ENCODE measurements around the gene GOLGA3.
"Not testable (repeated sequence)": the region's sequence is repeated elsewhere in the genome, so short reads cannot be mapped to it uniquely, and the experiment has no call there.

GOLGA3 gene

GRCh38 chr12:132825089-132825488 lies 3.6 kb downstream of the GOLGA3 start:
- peaks cover 9% of the 10 kb centered on the region for H3K9me3 Mint-ChIP-seq
- H3K27ac Mint-ChIP-seq, result no peak overlapping the region
- TF ChIP-seq CTCF (IDR thresholded peaks at IDR 0.05), result no peak
- peaks cover 47% of the 10 kb centered on the region for H3K36me3 Mint-ChIP-seq (ENCODE audit: low read depth)
- H3K4me1 Mint-ChIP-seq, result peaks cover 30% of the 10 kb centered on the region
- no peak for DNase-seq
- H3K27me3 Mint-ChIP-seq (ENCODE audit: low read depth, poor library complexity), result no peaks in the 10 kb centered on the region
- no peak overlapping the region for H3K4me3 Mint-ChIP-seq

- Mint-ChIP-seq H3K27ac (no peak overlapping the region), H3K9me3 (no peaks in the 10 kb centered on the region), H3K27me3 (ENCODE audit: low read depth, poor library complexity) (no peaks in the 10 kb centered on the region), H3K4me1 (peaks cover 32% of the 10 kb centered on the region), H3K4me3 (no peak overlapping the region), H3K36me3 (ENCODE audit: low read depth) (peaks cover 49% of the 10 kb centered on the region)
- no peak for TF ChIP-seq CTCF (IDR thresholded peaks at IDR 0.05)
- no peak for DNase-seq
These were observed 4.6 kb downstream of the GOLGA3 start for GRCh38 chr12:132824053-132824452.

GRCh38 chr12:132818562-132818961 lies 10.1 kb downstream of the GOLGA3 start:
- Mint-ChIP-seq H3K36me3 (ENCODE audit: low read depth) (peaks cover 62% of the 10 kb centered on the region), H3K27me3 (ENCODE audit: low read depth, poor library complexity) (no peaks in the 10 kb centered on the region), H3K27ac (no peak overlapping the region), H3K4me1 (peaks cover 8% of the 10 kb centered on the region), H3K4me3 (no peak overlapping the region), H3K9me3 (no peaks in the 10 kb centered on the region)
- TF ChIP-seq CTCF (IDR thresholded peaks at IDR 0.05), result no peak
- no peak for DNase-seq

- Mint-ChIP-seq H3K4me1 (no peaks in the 10 kb centered on the region), H3K4me3 (no peak overlapping the region), H3K27me3 (ENCODE audit: low read depth, poor library complexity) (peaks cover 5% of the 10 kb centered on the region), H3K9me3 (peaks cover 14% of the 10 kb centered on the region), H3K27ac (no peak overlapping the region), H3K36me3 (ENCODE audit: low read depth) (peaks cover 78% of the 10 kb centered on the region)
- DNase-seq, result no peak
- TF ChIP-seq CTCF (IDR thresholded peaks at IDR 0.05), result no peak
These were observed 14.4 kb downstream of the GOLGA3 start for GRCh38 chr12:132814232-132814631.

GRCh38 chr12:132813443-132813842 lies 15.2 kb downstream of the GOLGA3 start:
- H3K9me3 Mint-ChIP-seq, result peaks cover 17% of the 10 kb centered on the region
- DNase-seq, result no peak
- TF ChIP-seq CTCF (IDR thresholded peaks at IDR 0.05), result no peak
- peaks cover 5% of the 10 kb centered on the region for H3K27me3 Mint-ChIP-seq (ENCODE audit: low read depth, poor library complexity)
- H3K4me3 Mint-ChIP-seq, result no peak overlapping the region
- peaks cover 82% of the 10 kb centered on the region for H3K36me3 Mint-ChIP-seq (ENCODE audit: low read depth)
- H3K4me1 Mint-ChIP-seq, result no peaks in the 10 kb centered on the region
- no peak overlapping the region for H3K27ac Mint-ChIP-seq

GRCh38 chr12:132812631-132813305 lies 15.9 kb downstream of the GOLGA3 start:
- no peak for TF ChIP-seq CTCF (IDR thresholded peaks at IDR 0.05)
- H3K27me3 Mint-ChIP-seq (ENCODE audit: low read depth, poor library complexity), result peaks cover 5% of the 10 kb centered on the region
- H3K4me3 Mint-ChIP-seq, result no peak overlapping the region
- H3K27ac Mint-ChIP-seq, result no peak overlapping the region
- H3K9me3 Mint-ChIP-seq, result peaks cover 17% of the 10 kb centered on the region
- H3K36me3 Mint-ChIP-seq (ENCODE audit: low read depth), result peaks cover 82% of the 10 kb centered on the region
- DNase-seq, result no peak
- no peaks in the 10 kb centered on the region for H3K4me1 Mint-ChIP-seq

- H3K27ac Mint-ChIP-seq; H3K4me1 Mint-ChIP-seq; H3K4me3 Mint-ChIP-seq; H3K27me3 Mint-ChIP-seq (ENCODE audit: low read depth, poor library complexity): not testable (repeated sequence)
- H3K9me3 Mint-ChIP-seq, result peaks cover 17% of the 10 kb centered on the region
- peaks cover 81% of the 10 kb centered on the region for H3K36me3 Mint-ChIP-seq (ENCODE audit: low read depth)
- DNase-seq, result peak; percentile 45
These were observed 19.3 kb downstream of the GOLGA3 start for GRCh38 chr12:132809391-132809790.
